HepG2 (cell line): Measurements from ENCODE around the gene TTC21B. TPM values are rescaled to one million over a fixed set of nuclear protein-coding genes. Genes with fewer than 3 reads are reported as not detected.

Source experiments
- ATAC-seq: fragments of 200-7000 bp; cut with Tn5 transposase; 3 replicates; pipeline ENCODE4 v1.9.1; 2020; ENCODE audit warnings: mild to moderate bottlenecking, moderate library complexity
- BruUV-seq: library from RNA; stranded (reverse); fragments of 400-500 nt; replicated peaks from 2 replicates; lab custom pipeline; 2021; lab: Mats Ljungman, UMichigan
- CTCF ChIA-PET: fragments of 300-600 bp; formaldehyde crosslinking; extraction: SDS; loops from one replicate; lab custom pipeline; 2021; ENCODE audit warnings: low total read pairs, inconsistent platforms, low intra/inter-chr PET ratio; lab: Yijun Ruan, JAX
- POLR2A ChIA-PET: fragments of 350-600 bp; sonication (Branson Sonifier 250); formaldehyde crosslinking; loops from one replicate; lab custom pipeline; 2020; ENCODE audit warnings: antibody characterized with exemption, inconsistent platforms; lab: Yijun Ruan, JAX
- DNase-seq: peaks from one replicate; pipeline ENCODE4 v3.0.0-alpha.2; 2015; ENCODE audit warnings: low spot score
- FAIRE-seq: peaks from 3 replicates; lab custom pipeline; 2011; peaks lifted over from hg19 to GRCh38; lab: Jason Lieb, UNC
- H2AFZ ChIP-seq: one replicate; pipeline ENCODE4 v1.6.1; 2011; ENCODE audit warnings: low read length, inconsistent platforms
- H3K27ac ChIP-seq: fragments of 300-600 bp; 3 replicates; pipeline ENCODE4 v1.8.0; 2011; ENCODE audit warnings: mixed run types, mild to moderate bottlenecking, mixed read lengths, low read length, inconsistent platforms; ENCODE audit not compliant: insufficient read depth; ENCODE audit errors: extremely low read length
- H3K27me3 ChIP-seq, 2 experiments: fragments of 200-600 bp in 1 of 2; 2 replicates in 1 of 2; 3 replicates in 1 of 2; pipeline versions ENCODE4 v1.6.0 to v1.8.0; 2011; ENCODE audit warnings: low read length in 2 of 2, mild to moderate bottlenecking in 2 of 2, moderate library complexity in 2 of 2, inconsistent platforms in 1 of 2; ENCODE audit not compliant: insufficient read depth in 2 of 2, control insufficient read depth in 1 of 2
- H3K36me3 ChIP-seq, 2 experiments: fragments of 200-600 bp in 1 of 2; replicated peaks in 1 of 2; 2 replicates in 1 of 2; 3 replicates in 1 of 2; pipeline versions ENCODE4 v1.5.1 to v1.8.0; 2011; ENCODE audit warnings: low read length in 2 of 2, inconsistent platforms in 1 of 2; ENCODE audit not compliant: insufficient read depth in 2 of 2, control insufficient read depth in 1 of 2
- H3K4me1 ChIP-seq: 2 replicates; pipeline ENCODE4 v1.5.1; 2012; ENCODE audit warnings: low read length, inconsistent platforms; ENCODE audit not compliant: insufficient read depth
- H3K4me2 ChIP-seq: 2 replicates; pipeline ENCODE4 v1.6.0; 2011; ENCODE audit warnings: low read depth, low read length, inconsistent platforms
- H3K4me3 ChIP-seq, 3 experiments: fragments of 200-600 bp in 1 of 3; sonication (generic), shearing (Covaris generic) in 1 of 3; replicated peaks in 1 of 3; 2 replicates each; pipeline ENCODE4 v1.5.1; 2011 to 2016; ENCODE audit warnings: low read length in 3 of 3, inconsistent platforms in 2 of 3, low read depth in 2 of 3, mild to moderate bottlenecking in 2 of 3, control low read depth in 1 of 3, mixed read lengths in 1 of 3; ENCODE audit not compliant: insufficient read depth in 1 of 3
- H3K79me2 ChIP-seq: one replicate; pipeline ENCODE4 v1.6.1; 2011; ENCODE audit warnings: low read length, inconsistent platforms; ENCODE audit not compliant: insufficient read depth
- H3K9ac ChIP-seq: 2 replicates; pipeline ENCODE4 v1.6.0; 2011; ENCODE audit warnings: mild to moderate bottlenecking, low read depth, low read length, inconsistent platforms; ENCODE audit not compliant: insufficient read depth
- H3K9me3 ChIP-seq: 2 replicates; pipeline ENCODE4 v1.5.1; 2012; ENCODE audit warnings: mild to moderate bottlenecking, low read length
- H4K20me1 ChIP-seq: 2 replicates; pipeline ENCODE4 v1.6.0; 2011; ENCODE audit warnings: inconsistent platforms, mild to moderate bottlenecking, low read length, moderate library complexity; ENCODE audit not compliant: insufficient read depth
- BCL6 ChIP-seq: IDR thresholded peaks from 2 replicates; pipeline ENCODE4 v1.6.1; 2016; ENCODE audit warnings: missing genetic modification reagents, missing compliant biosample characterization
- HNRNPH1 ChIP-seq: fragments of 200-400 bp; formaldehyde crosslinking; optimal IDR thresholded peaks from 2 replicates; pipeline ENCODE3; 2017; ENCODE audit warnings: mild to moderate bottlenecking, low read depth, low read length
- MAFF ChIP-seq: IDR thresholded peaks from 2 replicates; pipeline ENCODE4 v1.6.1; 2011; ENCODE audit warnings: low read depth, low read length, improper control_type of control experiment
- MAFK ChIP-seq, 2 experiments: IDR thresholded peaks in 1 of 2; conservative IDR thresholded peaks in 1 of 2; 2 replicates each; pipeline ENCODE4 v1.6.1; 2011; ENCODE audit warnings: improper control_type of control experiment in 2 of 2, low read length in 2 of 2
- ZBTB40 ChIP-seq, 2 experiments: fragments of 450-650 bp in 1 of 2; sonication (generic) in 1 of 2; formaldehyde crosslinking in 1 of 2; IDR thresholded peaks; 2 replicates each; pipeline versions ENCODE4 v1.6.1 to v1.8.0; 2016 to 2022; ENCODE audit warnings: antibody characterized with exemption in 1 of 2, mild to moderate bottlenecking in 1 of 2, missing genetic modification reagents in 1 of 2
- ZNF20 ChIP-seq: sonication (generic); formaldehyde crosslinking; IDR thresholded peaks from 2 replicates; pipeline ENCODE4 v1.4.0; 2020; ENCODE audit warnings: mild to moderate bottlenecking, moderate library complexity, missing genetic modification reagents
- ZNF547 ChIP-seq: sonication (generic); formaldehyde crosslinking; IDR thresholded peaks from 2 replicates; pipeline ENCODE4 v1.5.1; 2020; ENCODE audit warnings: mild to moderate bottlenecking, missing genetic modification reagents
- in situ Hi-C: cut with HindIII; loops from 2 replicates; pipeline ENCODE4 v1.10.0; 2017; ENCODE audit warnings: low pct_unique_long_range_greater_than_20kb; ENCODE audit not compliant: extremely low pct_ligation_motif_present
- intact Hi-C: fragments of 100-400 bp; cut with micrococcal nuclease; formaldehyde crosslinking; loops from one replicate; pipeline ENCODE4 v1.10.0; 2022; ENCODE audit not compliant: unreplicated experiment
- polyA plus RNA-seq, 8 experiments: library from polyadenylated mRNA; depleted of rRNA in 3 of 8; stranded (reverse) in 7 of 8; unstranded in 1 of 8; fragments of >200 nt; fragmentation: Illumina TruSeq in 4 of 8; extraction: Trizol in 4 of 8; gene quantifications; 2 replicates each; pipeline versions ENCODE4 v1.2.1 to v1.2.3, GENCODE V29; 2011 to 2016; ENCODE audit warnings: low read depth in 4 of 8, missing spikeins in 1 of 8, mixed read lengths in 1 of 8; ENCODE audit not compliant: insufficient read depth in 1 of 8
- total RNA-seq, 5 experiments: library from RNA; depleted of rRNA; stranded (reverse); fragments of >200 nt; fragmentation: Illumina TruSeq; extraction: Trizol; gene quantifications; 2 replicates each; pipeline ENCODE4 v1.2.3, GENCODE V29; 2016; ENCODE audit warnings: low read depth in 1 of 5

Gene TTC21B
- total and polyA plus RNA-seq, 2 of the 13 experiments (the other 11 are each of a cell fraction or from before 2014, with no cell fraction given) = 39.1 to 67.1 TPM

GRCh38 chr2:165840333-165840958 is 113.1 kb downstream of the TTC21B start:
- Histone ChIP-seq H4K20me1 (no peaks in the 10 kb centered on the region), H3K27me3 (no peaks in the 10 kb centered on the region), H3K4me1 (no peaks in the 10 kb centered on the region), H3K27ac (no peak overlapping the region), H3K9ac (no peak overlapping the region), H2AFZ (no peak overlapping the region), H3K4me3 (no peak overlapping the region), H3K4me2 (no peak overlapping the region), H3K9me3 (no peaks in the 10 kb centered on the region), H3K36me3 (no peaks in the 10 kb centered on the region), H3K79me2 (no peaks in the 10 kb centered on the region)
- ChIA-PET POLR2A (no interaction called here), CTCF (no interaction called here)
- DNase-seq (no peak), ATAC-seq (no peak), FAIRE-seq (no peak)
- intact Hi-C loops = no loop called here
- BruUV-seq = no TSS peak
- in situ Hi-C loops = no loop called here
- TF ChIP-seq ZNF547 (CRISPR knock-in tag) = no peak
- TF ChIP-seq ZBTB40 (IDR thresholded peaks at IDR 0.05) = 0 out of 2 replicates have a peak, but pooled peaks have one; percentile 4
- no peak for TF ChIP-seq ZBTB40 (CRISPR knock-in tag; IDR thresholded peaks at IDR 0.05)
- TF ChIP-seq MAFF = 0 out of 2 replicates have a peak, but pooled peaks have one; percentile 31
- no peak for TF ChIP-seq HNRNPH1
- TF ChIP-seq ZNF20 (CRISPR knock-in tag) = no peak
- TF ChIP-seq BCL6 (CRISPR knock-in tag) = no peak
- TF ChIP-seq MAFK (conservative IDR thresholded peaks at IDR 0.05 in 1 of 2, IDR thresholded peaks at IDR 0.05 in 1 of 2; ENCODE audit: low read length in 2 of 2) = peak; percentile 51 to 64; a peak in 2 of 4 replicates
